Neural cell (in vitro differentiated cells): ENCODE results near the gene CELF4. TPM values are rescaled to one million over a fixed set of nuclear protein-coding genes. Genes with fewer than 3 reads are reported as not detected.

Experiments
- H2AFZ ChIP-seq: fragments of 200-600, 300-800 bp; sonication (generic), shearing (Covaris generic); 2 replicates; pipeline ENCODE4 v1.6.0; 2014; ENCODE audit warnings: low read depth, mild to moderate bottlenecking, antibody characterized with exemption, low read length, moderate library complexity
- H3F3A ChIP-seq: fragments of 200-600 bp; shearing (Covaris generic); 2 replicates; pipeline ENCODE4 v1.6.1; 2016; ENCODE audit warnings: mild to moderate bottlenecking, moderate library complexity, mixed read lengths, antibody characterized with exemption, low read length; ENCODE audit not compliant: insufficient read depth, poor library complexity, severe bottlenecking
- H3K27ac ChIP-seq: fragments of 200-600, 300-800 bp; sonication (generic), shearing (Covaris generic); 2 replicates; pipeline ENCODE4 v1.5.1; 2014; ENCODE audit warnings: mild to moderate bottlenecking, low read length, moderate library complexity
- H3K27me3 ChIP-seq: fragments of 300-800, 200-600 bp; sonication (generic), shearing (Covaris generic); 2 replicates; pipeline ENCODE4 v1.6.0; 2014; ENCODE audit warnings: mild to moderate bottlenecking, low read depth, low read length, moderate library complexity; ENCODE audit not compliant: insufficient read depth
- H3K36me3 ChIP-seq: fragments of 300-800, 200-600 bp; sonication (generic), shearing (Covaris generic); 2 replicates; pipeline ENCODE4 v1.5.1; 2014; ENCODE audit warnings: mild to moderate bottlenecking, antibody characterized with exemption, low read length, moderate library complexity; ENCODE audit not compliant: insufficient read depth
- H3K4me2 ChIP-seq: fragments of 300-800, 200-600 bp; sonication (generic), shearing (Covaris generic); 2 replicates; pipeline ENCODE4 v1.6.0; 2014; ENCODE audit warnings: mild to moderate bottlenecking, low read length
- H3K4me3 ChIP-seq: fragments of 300-800, 200-600 bp; sonication (generic), shearing (Covaris generic); 2 replicates; pipeline ENCODE4 v1.5.1; 2014; ENCODE audit warnings: mild to moderate bottlenecking, low read length, moderate library complexity
- H3K79me2 ChIP-seq: fragments of 200-600 bp; shearing (Covaris generic); replicated peaks from 2 replicates; pipeline ENCODE4 v1.6.0; 2014; ENCODE audit warnings: mild to moderate bottlenecking, low read length, moderate library complexity; ENCODE audit not compliant: insufficient read depth
- H3K9ac ChIP-seq: fragments of 300-800, 200-600 bp; sonication (generic), shearing (Covaris generic); 2 replicates; pipeline ENCODE4 v1.6.1; 2016; ENCODE audit warnings: mild to moderate bottlenecking, low read length, mixed read lengths
- H3K9me2 ChIP-seq: fragments of 200-600 bp; shearing (Covaris generic); 2 replicates; pipeline ENCODE4 v1.6.1; 2016; ENCODE audit warnings: mild to moderate bottlenecking, low read length, mixed read lengths; ENCODE audit not compliant: insufficient read depth
- H3K9me3 ChIP-seq: fragments of 200-600, 300-800 bp; sonication (generic), shearing (Covaris generic); 2 replicates; pipeline ENCODE4 v1.6.1; 2016; ENCODE audit warnings: mild to moderate bottlenecking, mixed run types, low read length, moderate library complexity, mixed read lengths
- H4K20me1 ChIP-seq: fragments of 200-600 bp; shearing (Covaris generic); 2 replicates; pipeline ENCODE4 v1.6.1; 2016; ENCODE audit warnings: mild to moderate bottlenecking, mixed run types; ENCODE audit not compliant: insufficient read depth
- EP300 ChIP-seq: fragments of 450-650 bp; conservative IDR thresholded peaks from 2 replicates; pipeline ENCODE4 v1.6.1; 2014; ENCODE audit warnings: antibody characterized with exemption, mild to moderate bottlenecking, moderate library complexity; ENCODE audit not compliant: poor library complexity, severe bottlenecking
- EZH2 ChIP-seq: fragments of 200-600, 300-800 bp; shearing (Covaris generic), sonication (generic); IDR thresholded peaks from 2 replicates; pipeline ENCODE4 v1.6.1; 2014; ENCODE audit warnings: antibody characterized with exemption, low read length, borderline replicate concordance, mild to moderate bottlenecking; ENCODE audit not compliant: insufficient read depth, poor library complexity, severe bottlenecking
- MXI1 ChIP-seq: fragments of 450-650 bp; conservative IDR thresholded peaks from 2 replicates; pipeline ENCODE4 v1.6.1; 2014; ENCODE audit warnings: antibody characterized with exemption, mild to moderate bottlenecking; ENCODE audit not compliant: poor library complexity, severe bottlenecking
- POLR2AphosphoS5 ChIP-seq: IDR thresholded peaks from 2 replicates; pipeline ENCODE4 v1.6.1; 2012
- RAD21 ChIP-seq: fragments of 450-650 bp; conservative IDR thresholded peaks from 2 replicates; pipeline ENCODE4 v1.6.1; 2014; ENCODE audit warnings: antibody characterized with exemption, mild to moderate bottlenecking, moderate library complexity
- REST ChIP-seq: IDR thresholded peaks from 2 replicates; pipeline ENCODE4 v1.6.1; 2012; ENCODE audit warnings: borderline replicate concordance
- SMC3 ChIP-seq: fragments of 450-650 bp; conservative IDR thresholded peaks from 2 replicates; pipeline ENCODE4 v1.6.1; 2014; ENCODE audit warnings: antibody characterized with exemption, mild to moderate bottlenecking, moderate library complexity; ENCODE audit not compliant: poor library complexity
- TAF1 ChIP-seq: IDR thresholded peaks from 2 replicates; pipeline ENCODE4 v1.6.1; 2012; ENCODE audit warnings: low read depth
- polyA plus RNA-seq: library from polyadenylated mRNA; depleted of rRNA; stranded (reverse); fragments of >200 nt; gene quantifications from 2 replicates; pipeline ENCODE4 v1.2.3, GENCODE V29; 2014
- TF ChIP-seq, protein P1 (sequence below): fragments of 450-650 bp; IDR thresholded peaks from 2 replicates; pipeline ENCODE4 v1.5.1; 2014; ENCODE audit warnings: antibody characterized with exemption, mild to moderate bottlenecking, moderate library complexity; ENCODE audit not compliant: poor library complexity, severe bottlenecking

The CELF4 gene
- polyA plus RNA-seq, 1 donor from 2014 or later = 191 TPM

DNA sequence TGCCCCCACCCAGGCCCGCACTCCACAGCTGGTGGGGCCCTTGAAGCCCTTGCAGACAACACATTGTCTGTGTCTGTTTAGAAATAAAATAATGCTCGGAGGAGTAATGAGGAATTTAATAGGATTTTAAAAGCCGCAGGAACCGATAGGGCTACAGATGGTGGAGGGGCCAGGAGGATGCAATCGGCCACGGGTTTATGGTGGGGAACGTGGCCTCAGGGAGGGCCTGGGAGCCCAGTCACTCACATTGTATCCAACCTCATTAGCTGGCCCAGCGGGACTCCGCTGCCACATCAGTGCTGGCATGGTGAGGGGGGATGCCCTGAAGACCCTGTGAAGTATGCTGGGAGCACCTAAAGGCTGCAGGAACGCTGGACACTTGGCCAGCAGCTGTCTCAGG, 252.0 kb downstream of the CELF4 start:
- Histone ChIP-seq H3K36me3 (no peaks in the 10 kb centered on the region), H3K9me3 (no peaks in the 10 kb centered on the region), H3F3A (no peaks in the 10 kb centered on the region), H3K4me2 (no peak overlapping the region), H2AFZ (no peak overlapping the region), H3K9me2 (no peaks in the 10 kb centered on the region), H4K20me1 (no peaks in the 10 kb centered on the region), H3K27me3 (no peaks in the 10 kb centered on the region), H3K79me2 (no peaks in the 10 kb centered on the region), H3K4me3 (no peak overlapping the region), H3K9ac (no peak overlapping the region), H3K27ac (no peak overlapping the region)
- TF ChIP-seq EZH2 (no peak), REST (no peak), TAF1 (no peak), RAD21 (no peak), EP300 (no peak)
- TF ChIP-seq, protein P1, sequence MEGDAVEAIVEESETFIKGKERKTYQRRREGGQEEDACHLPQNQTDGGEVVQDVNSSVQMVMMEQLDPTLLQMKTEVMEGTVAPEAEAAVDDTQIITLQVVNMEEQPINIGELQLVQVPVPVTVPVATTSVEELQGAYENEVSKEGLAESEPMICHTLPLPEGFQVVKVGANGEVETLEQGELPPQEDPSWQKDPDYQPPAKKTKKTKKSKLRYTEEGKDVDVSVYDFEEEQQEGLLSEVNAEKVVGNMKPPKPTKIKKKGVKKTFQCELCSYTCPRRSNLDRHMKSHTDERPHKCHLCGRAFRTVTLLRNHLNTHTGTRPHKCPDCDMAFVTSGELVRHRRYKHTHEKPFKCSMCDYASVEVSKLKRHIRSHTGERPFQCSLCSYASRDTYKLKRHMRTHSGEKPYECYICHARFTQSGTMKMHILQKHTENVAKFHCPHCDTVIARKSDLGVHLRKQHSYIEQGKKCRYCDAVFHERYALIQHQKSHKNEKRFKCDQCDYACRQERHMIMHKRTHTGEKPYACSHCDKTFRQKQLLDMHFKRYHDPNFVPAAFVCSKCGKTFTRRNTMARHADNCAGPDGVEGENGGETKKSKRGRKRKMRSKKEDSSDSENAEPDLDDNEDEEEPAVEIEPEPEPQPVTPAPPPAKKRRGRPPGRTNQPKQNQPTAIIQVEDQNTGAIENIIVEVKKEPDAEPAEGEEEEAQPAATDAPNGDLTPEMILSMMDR = no peak

DNA sequence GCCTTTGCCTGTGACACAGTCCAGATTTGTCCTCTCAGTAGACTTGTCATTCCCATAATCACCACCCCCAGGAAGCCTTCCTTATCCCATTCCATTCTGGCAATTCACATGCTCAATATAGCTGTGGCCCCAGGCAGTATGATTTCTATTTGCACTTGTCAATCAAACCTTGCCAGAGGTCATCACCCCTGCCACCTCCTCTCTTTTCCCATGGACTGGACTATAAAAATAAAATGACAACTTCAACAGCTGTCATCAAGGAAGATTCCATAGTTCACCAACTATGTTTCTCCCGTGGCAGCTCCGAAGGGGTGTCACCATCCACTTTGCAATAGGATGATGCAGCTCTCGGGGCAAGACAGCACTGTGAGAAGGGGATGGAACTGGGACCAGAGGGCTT, 255.7 kb downstream of the CELF4 start:
- H3K9me2 ChIP-seq = no peaks in the 10 kb centered on the region
- H3K4me2 ChIP-seq = no peak overlapping the region
- H2AFZ ChIP-seq = no peak overlapping the region
- no peak overlapping the region for H3K27ac ChIP-seq
- H3K79me2 ChIP-seq = no peaks in the 10 kb centered on the region
- TF ChIP-seq RAD21 (no peak), REST (no peak), EZH2 (no peak), POLR2AphosphoS5 (no peak), MXI1 (no peak), TAF1 (no peak), SMC3 (no peak), EP300 (no peak)
- TF ChIP-seq, protein P1 = no peak
- no peaks in the 10 kb centered on the region for H4K20me1 ChIP-seq
- H3K27me3 ChIP-seq = no peaks in the 10 kb centered on the region
- no peaks in the 10 kb centered on the region for H3F3A ChIP-seq
- no peaks in the 10 kb centered on the region for H3K9me3 ChIP-seq
- no peak overlapping the region for H3K9ac ChIP-seq
- no peak overlapping the region for H3K4me3 ChIP-seq
- H3K36me3 ChIP-seq = no peaks in the 10 kb centered on the region
